HG02981 (cell line): Measurements from ENCODE around the gene PRRT1B.
A peak's percentile ranks its signal among the peaks of the same experiment; 100 is the strongest.
"Not testable (repeated sequence)": the region's sequence is repeated elsewhere in the genome, so short reads cannot be mapped to it uniquely, and the experiment has no call there.

Experiments used
- ATAC-seq: cut with Tn5 transposase; IDR thresholded peaks from one replicate; pipeline ENCODE4 v1.9.1; 2021; ENCODE audit warnings: mild to moderate bottlenecking, moderate library complexity; ENCODE audit not compliant: unreplicated experiment

PRRT1B gene

GRCh38 chr9:131545003-131545785 is at the start of gene PRRT1B:
Gene PRRT1B (plus strand): TSS chr9:131545523. CDS start chr9:131545616, 93 bp downstream.
- ATAC-seq = no peak

DNA sequence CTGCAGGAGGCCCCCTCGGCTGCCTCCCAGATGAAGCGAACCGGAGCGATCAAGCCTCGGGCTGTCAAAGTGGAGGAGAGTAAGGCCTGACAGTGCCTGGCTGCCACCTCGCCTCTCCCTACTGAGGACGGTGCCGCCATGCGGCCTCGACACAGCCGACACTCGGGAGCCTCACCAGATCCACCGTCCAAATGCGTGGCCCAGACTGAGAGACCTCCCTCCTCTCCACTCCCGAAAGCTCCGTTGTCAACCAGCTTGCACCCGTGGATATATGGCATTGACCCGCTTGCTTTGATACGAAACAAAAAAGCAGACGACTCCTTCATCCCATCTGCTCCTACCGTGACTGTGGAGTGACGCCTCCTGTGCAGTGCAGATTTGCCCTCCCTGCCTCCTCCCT is 49.5 kb upstream of the PRRT1B start:
- no peak for ATAC-seq

- ATAC-seq = no peak
These were observed 48.4 kb upstream of the PRRT1B start for GRCh38 chr9:131496844-131497405.

DNA sequence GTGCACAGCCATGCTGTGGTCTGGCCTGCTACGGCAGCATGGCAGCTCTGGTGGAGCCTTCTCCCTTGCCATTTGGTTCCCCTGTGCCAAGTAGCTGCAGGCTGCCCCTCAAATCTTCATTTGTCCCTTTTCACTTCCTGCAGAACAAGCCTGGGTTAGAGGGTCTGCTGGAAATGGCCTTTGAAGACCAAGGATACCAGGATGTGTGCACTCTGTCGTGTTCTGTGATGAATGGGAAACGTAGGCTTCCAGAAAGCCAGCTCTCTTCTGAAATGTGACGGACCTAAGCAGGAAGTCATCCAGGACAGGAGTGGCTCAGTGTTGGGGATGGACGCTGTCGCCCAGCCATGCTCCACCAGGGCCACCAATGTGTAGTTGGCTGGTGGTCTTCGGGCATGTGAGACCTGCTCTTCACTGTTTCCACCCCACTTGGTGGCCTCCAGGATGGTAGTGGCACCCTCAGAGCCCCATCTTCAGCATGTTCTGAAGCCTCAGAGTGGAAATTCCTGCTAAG is 46.0 kb upstream of the PRRT1B start:
- no peak for ATAC-seq

DNA sequence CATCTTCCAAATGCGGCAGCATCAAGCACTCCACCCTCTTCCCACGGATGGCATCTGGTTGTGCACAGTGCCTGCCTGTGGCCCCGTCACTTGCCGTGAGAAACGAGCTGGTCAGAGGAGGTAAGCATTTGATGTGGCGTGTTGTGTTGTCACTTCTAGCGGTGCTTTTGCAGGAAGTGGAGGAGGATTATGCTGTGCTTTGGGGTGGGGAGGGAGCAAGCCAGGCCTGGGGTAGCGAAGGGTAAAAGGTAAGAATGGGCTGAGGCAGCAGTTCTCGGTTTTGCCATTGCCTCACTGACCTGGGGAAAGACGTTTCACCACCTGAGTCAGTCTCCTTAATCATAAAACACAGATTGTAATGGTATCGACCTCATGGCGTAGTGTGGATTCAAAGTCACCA is 44.9 kb upstream of the PRRT1B start:
- ATAC-seq = no peak

DNA sequence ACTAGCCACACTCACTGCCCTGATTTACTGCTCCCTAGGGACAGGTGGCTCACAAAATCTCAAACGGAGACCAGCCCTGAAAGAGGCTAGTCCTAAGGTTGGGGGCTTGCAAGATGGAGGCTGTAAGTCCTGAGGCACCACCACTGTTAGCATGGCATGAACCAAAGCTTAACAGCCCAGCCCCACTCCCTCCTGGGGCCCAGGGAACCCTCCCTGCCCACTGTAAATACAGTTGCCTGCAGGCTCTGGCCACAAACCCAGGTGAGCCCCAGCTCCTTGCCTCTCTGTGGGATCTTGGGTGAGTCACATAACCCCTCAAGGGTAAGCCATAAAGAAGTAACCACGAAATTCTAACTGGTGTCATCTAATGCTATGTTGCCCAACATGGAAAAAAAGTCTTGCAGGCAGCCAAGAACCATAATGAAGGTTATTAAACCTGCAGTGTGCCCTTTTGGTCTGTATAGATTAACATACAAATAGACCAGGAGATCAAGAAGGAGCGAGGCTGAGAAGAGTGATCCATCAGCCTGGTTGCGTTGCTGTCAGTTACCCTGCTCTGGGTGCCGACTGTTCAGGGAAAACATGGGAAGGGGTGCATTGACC is 44.3 kb upstream of the PRRT1B start:
- no peak for ATAC-seq

DNA sequence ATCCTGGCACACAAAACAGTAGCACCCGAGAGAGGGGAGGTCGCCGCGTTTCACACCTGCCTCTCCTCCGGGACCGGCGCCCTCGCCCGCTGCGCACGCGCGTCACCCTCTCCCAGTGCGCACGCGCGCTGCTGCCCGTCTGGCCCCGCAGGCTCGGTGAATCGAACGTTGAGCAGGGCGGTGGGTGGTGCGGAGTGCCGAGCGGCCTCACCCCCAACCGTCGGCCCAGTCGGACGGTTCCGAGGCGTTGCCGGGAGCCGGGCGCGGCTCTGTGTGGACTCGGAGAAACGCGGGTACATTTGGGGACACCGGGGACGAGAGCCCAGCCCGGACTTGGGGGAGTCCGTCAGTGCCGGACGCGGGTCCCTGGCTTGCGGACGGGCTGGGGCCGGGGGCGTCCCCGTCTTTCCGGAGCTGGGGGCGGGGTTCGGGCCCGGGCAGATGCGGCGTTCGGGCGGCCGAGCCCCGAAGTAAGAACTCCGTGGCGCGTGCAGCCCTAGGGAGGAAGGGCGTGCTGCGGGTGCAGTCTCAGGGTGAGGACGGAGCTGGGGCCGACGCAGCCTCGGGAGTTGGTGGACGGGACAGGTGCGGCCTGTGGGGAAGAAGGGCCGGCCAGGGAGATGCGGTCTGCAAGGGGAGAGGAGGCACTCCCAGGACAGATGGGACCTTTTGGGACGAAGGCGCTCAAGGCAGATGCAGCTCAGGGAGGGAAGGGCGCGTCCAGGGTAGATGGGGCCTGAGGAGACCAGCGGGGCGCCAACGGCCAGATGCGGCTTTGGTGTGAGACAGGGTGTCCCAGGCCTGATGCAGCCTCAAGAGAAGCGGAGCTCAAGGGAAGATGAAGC is 42.3 kb upstream of the PRRT1B start, which contains the start of gene POMT1:
POMT1 (plus strand) TSS at position 138 of the 845 bp plus-strand sequence. CDS start 1,301 bp downstream, outside the sequence.
- peak; percentile 85 for ATAC-seq

DNA sequence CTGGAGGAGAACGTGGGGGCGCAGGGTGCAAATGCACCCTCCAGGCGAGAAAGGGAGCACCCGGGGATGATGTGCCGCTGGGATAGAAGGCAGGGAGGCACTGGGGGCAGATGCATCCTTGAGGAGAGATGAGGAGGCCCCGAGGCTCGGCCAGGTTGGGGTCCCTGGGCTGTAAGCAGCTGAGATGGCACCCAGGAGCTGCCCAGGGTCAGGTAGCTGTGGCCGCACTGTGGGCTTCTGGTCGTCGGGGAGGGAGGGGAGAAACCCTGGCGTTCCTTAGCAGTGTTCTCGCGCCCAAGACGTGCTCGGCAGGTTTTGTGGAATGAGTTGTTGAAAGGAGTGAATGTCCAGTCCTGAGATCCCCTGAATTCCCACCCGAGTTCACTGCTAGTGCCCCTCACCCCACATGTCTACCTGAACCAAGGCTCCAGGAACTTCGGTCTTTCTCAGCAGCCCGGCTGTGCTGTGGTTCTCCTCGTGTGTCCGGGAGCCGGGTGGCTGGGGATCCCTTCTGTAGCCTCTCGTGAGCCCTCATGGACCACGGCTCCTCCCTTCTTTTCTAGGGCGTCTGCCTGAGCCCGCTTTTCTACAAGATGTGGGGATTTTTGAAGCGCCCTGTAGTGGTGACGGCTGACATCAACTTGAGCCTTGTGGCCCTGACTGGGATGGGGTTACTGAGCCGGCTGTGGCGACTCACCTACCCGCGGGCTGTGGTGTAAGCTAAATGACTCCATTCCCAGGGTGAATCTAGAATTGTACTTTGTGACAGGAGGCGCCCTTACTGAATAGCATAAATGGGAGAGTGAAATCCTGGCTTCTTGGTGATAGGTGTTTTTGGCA is 41.5 kb upstream of the PRRT1B start:
- ATAC-seq = no peak

DNA sequence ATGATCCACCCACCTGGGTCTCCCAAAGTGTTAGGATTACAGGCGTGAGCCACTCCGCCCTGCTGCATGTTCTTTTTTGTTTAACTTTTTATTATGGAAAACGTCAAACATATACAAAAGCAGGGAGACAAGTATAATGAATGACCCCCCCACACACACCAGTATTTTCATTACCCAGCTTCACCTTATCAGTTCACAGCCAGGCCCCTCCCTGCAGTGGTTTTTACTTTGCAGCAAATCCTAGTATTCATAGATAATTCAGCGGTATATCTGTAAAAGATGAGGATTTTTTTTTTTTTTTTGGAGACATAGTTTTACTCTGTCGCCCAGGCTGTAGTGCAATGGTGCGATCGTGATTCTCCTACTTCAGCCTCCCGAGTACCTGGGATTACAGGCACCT is 40.3 kb upstream of the PRRT1B start:
- no peak for ATAC-seq

GRCh38 chr9:131511416-131511815 is 33.9 kb upstream of the PRRT1B start:
- ATAC-seq = no peak

GRCh38 chr9:131511880-131512279 is 33.4 kb upstream of the PRRT1B start:
- no peak for ATAC-seq

- no peak for ATAC-seq
These were observed 32.1 kb upstream of the PRRT1B start for GRCh38 chr9:131513177-131513576.

DNA sequence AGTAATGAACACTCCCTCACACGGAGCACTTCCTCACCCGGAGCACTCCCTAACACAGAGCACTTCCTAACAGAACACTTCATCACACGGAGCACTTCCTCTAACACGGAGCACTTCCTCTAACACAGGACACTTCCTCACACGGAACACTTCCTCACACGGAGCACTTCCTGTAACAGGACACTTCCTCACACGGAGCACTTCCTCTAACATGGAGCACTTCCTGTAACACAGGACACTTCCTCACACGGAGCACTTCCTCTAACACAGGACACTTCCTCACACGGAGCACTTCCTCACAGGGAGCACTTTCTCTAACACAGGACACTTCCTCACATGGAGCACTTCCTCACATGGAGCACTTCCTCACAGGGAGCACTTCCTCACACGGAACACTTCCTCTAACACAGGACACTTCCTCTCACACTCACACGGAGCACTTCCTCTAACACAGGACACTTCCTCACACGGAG is 29.7 kb upstream of the PRRT1B start:
- not testable (repeated sequence) for ATAC-seq

DNA sequence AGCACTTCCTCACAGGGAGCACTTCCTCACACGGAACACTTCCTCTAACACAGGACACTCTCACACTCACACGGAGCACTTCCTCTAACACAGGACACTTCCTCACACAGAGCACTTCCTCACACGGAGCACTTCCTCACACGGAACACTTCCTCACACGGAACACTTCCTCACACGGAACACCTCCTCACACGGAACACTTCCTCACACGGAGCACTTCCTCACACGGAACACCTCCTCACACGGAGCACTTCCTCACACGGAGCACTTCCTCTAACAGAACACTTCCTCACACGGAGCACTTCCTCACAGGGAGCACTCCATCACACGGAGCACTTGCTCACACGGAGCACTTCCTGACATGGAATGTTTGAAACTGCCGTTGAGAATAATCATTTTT is 29.2 kb upstream of the PRRT1B start:
- no peak for ATAC-seq

GRCh38 chr9:131516930-131517329 is 28.4 kb upstream of the PRRT1B start:
- ATAC-seq = no peak

DNA sequence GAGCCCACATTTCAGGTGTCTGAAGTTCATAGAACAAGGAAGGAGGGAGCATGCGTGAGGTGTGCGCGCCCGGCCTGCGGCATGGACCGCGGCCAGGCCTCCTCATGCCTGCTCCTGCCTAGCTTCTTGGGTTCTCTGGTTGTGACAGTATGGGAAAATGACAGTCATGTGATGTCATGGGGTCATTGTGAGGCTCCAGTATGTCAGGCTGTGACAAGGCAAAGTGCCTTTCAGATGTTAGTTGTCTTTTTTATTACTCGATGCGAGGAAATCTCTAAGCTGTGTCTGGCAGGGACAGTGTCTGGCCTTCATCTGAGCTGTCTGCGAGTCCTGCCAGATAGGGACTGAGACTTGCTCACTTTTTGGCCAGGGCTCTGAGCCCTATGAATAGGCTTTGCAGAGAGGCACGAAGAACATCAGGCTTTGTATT is 27.5 kb upstream of the PRRT1B start:
- ATAC-seq = no peak

DNA sequence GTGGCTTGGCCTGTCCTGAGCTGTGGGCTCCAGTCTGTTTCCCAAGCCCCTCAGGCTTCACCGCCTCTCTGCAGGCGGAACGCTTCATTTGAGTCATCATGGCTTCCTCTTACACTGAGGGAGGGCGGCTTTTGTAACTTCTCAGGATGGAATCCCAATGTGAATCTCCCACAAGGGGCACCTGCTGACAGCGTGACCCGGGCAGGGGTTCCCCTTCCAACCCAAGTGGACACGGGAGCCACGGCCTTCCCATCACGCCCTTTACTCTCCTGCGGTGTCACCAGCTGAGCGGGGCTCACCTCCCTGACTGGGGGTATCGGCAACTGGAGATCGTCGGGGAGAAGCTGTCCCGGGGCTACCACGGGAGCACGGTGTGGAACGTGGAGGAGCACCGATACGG is 26.8 kb upstream of the PRRT1B start:
- ATAC-seq = no peak

DNA sequence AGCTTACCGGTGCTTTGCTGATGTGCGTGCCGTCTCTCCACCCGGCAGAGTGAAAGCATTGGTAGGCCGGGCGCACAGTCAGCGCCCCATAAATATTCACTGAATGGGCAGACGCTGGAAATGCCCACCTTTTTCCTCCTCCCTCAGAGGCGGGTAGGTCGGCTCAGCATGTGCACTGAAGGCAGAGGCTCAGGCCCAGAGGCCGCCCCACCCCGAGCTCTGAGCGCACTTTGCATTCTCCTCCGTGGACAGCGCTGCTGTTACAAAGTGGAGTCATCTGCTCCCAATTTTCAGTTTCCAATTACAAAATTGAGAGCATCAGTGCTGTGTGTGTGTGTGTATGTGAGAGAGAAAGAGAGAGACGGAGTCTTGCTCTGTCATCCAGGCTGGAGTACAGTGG is 24.8 kb upstream of the PRRT1B start:
- no peak for ATAC-seq

GRCh38 chr9:131521203-131521602 is 24.1 kb upstream of the PRRT1B start:
- ATAC-seq = no peak

- ATAC-seq = no peak
These were observed 23.5 kb upstream of the PRRT1B start for GRCh38 chr9:131521822-131522221.
